ENCODE data around the gene IQCC. TPM values are rescaled to one million over a fixed set of nuclear protein-coding genes. Genes with fewer than 3 reads are reported as not detected.

IQCC gene
- total RNA-seq, 2 donors from 2014 or later, result 4.7 to 6.3 TPM

- Mint-ChIP-seq H3K9me3 (no peaks in the 10 kb centered on the region), H3K36me3 (ENCODE audit: low read depth) (peaks cover 66% of the 10 kb centered on the region)
- TF ChIP-seq, protein P1, sequence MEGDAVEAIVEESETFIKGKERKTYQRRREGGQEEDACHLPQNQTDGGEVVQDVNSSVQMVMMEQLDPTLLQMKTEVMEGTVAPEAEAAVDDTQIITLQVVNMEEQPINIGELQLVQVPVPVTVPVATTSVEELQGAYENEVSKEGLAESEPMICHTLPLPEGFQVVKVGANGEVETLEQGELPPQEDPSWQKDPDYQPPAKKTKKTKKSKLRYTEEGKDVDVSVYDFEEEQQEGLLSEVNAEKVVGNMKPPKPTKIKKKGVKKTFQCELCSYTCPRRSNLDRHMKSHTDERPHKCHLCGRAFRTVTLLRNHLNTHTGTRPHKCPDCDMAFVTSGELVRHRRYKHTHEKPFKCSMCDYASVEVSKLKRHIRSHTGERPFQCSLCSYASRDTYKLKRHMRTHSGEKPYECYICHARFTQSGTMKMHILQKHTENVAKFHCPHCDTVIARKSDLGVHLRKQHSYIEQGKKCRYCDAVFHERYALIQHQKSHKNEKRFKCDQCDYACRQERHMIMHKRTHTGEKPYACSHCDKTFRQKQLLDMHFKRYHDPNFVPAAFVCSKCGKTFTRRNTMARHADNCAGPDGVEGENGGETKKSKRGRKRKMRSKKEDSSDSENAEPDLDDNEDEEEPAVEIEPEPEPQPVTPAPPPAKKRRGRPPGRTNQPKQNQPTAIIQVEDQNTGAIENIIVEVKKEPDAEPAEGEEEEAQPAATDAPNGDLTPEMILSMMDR (conservative IDR thresholded peaks at IDR 0.05), result no peak
Measured at GRCh38 chr1:32195531-32195930, 9.9 kb upstream of the IQCC start.

GRCh38 chr1:32195972-32196823 is 9.3 kb upstream of the IQCC start:
- Mint-ChIP-seq H3K36me3 (ENCODE audit: low read depth) (peaks cover 62% of the 10 kb centered on the region), H3K27ac (peak overlapping the region; percentile 59)

More at GRCh38 chr1:32195531-32195930, 9.9 kb upstream of the IQCC start:
- Mint-ChIP-seq H3K4me3 (no peak overlapping the region), H3K27ac (no peak overlapping the region), H3K4me1 (peaks cover 10% of the 10 kb centered on the region), H3K27me3 (ENCODE audit: insufficient read depth) (no peaks in the 10 kb centered on the region)
- no peak for DNase-seq
- peaks cover 76% of the 10 kb centered on the region for H3K36me3 ChIP-seq (ENCODE audit: control insufficient read depth, insufficient read depth, low read length)
- H3K27ac ChIP-seq (ENCODE audit: low read depth, low read length), result no peak overlapping the region
- H3K9me3 ChIP-seq (ENCODE audit: control insufficient read depth, low read length), result no peaks in the 10 kb centered on the region
- no peaks in the 10 kb centered on the region for H3K4me1 ChIP-seq (ENCODE audit: control insufficient read depth, insufficient read depth, low read length)
- H3K4me3 ChIP-seq (ENCODE audit: low read length), result no peak overlapping the region
- 97% methylated on average over 3 of the region's 3 CpGs; no CpG with 5 or more reads in 1 of the 2 experiments for WGBS, 2 experiments (ENCODE audit: insufficient coverage in 1 of 2, insufficient read length in 1 of 2)
- H3K9ac ChIP-seq (ENCODE audit: extremely low read depth, low read length, poor library complexity, severe bottlenecking), result no peak overlapping the region
- no peaks in the 10 kb centered on the region for H3K27me3 ChIP-seq (ENCODE audit: control insufficient read depth, insufficient read depth, low read length, poor library complexity, severe bottlenecking)

DNA sequence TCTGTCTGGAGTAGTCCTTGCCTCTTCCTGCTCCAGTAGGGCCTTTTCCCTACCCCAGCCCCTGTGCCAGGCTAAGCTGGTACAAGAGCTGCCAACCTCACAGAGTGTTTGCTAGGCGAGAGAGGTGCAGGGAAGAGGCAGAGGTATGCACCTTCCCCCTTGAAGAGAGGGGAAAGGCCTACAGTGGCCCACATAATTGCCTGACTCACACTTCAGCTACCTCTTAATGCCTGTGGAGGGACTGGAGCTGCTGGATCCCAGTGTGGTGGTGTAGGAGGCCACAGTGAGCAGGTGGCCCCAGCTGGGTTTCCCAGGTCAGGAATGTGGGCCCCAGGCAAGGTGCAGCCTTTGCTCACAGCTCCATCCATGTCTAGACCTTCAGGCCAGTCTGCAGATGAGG is 8.4 kb upstream of the IQCC start:
- DNase-seq, result no peak
- Mint-ChIP-seq H3K27me3 (ENCODE audit: insufficient read depth) (no peaks in the 10 kb centered on the region), H3K36me3 (ENCODE audit: low read depth) (peaks cover 53% of the 10 kb centered on the region), H3K27ac (no peak overlapping the region), H3K4me3 (no peak overlapping the region), H3K9me3 (no peaks in the 10 kb centered on the region), H3K4me1 (peaks cover 17% of the 10 kb centered on the region)
- H3K9ac ChIP-seq (ENCODE audit: extremely low read depth, low read length, poor library complexity, severe bottlenecking), result no peak overlapping the region
- 96 to 100% methylated on average over 1 of the region's 1 CpG for WGBS, 2 experiments (ENCODE audit: insufficient coverage in 1 of 2, insufficient read length in 1 of 2)
- H3K27ac ChIP-seq (ENCODE audit: low read depth, low read length), result no peak overlapping the region
- no peaks in the 10 kb centered on the region for H3K9me3 ChIP-seq (ENCODE audit: control insufficient read depth, low read length)
- H3K36me3 ChIP-seq (ENCODE audit: control insufficient read depth, insufficient read depth, low read length), result peaks cover 62% of the 10 kb centered on the region
- no peaks in the 10 kb centered on the region for H3K4me1 ChIP-seq (ENCODE audit: control insufficient read depth, insufficient read depth, low read length)
- H3K27me3 ChIP-seq (ENCODE audit: control insufficient read depth, insufficient read depth, low read length, poor library complexity, severe bottlenecking), result no peaks in the 10 kb centered on the region
- no peak overlapping the region for H3K4me3 ChIP-seq (ENCODE audit: low read length)
- TF ChIP-seq, protein P1 (conservative IDR thresholded peaks at IDR 0.05), result no peak

More at GRCh38 chr1:32195972-32196823, 9.3 kb upstream of the IQCC start:
- no peak for DNase-seq
- H3K4me3 Mint-ChIP-seq, result no peak overlapping the region
- H3K4me3 ChIP-seq (ENCODE audit: low read length), result no peak overlapping the region
- no peak overlapping the region for H3K27ac ChIP-seq (ENCODE audit: low read depth, low read length)
- H3K4me1 ChIP-seq (ENCODE audit: control insufficient read depth, insufficient read depth, low read length), result no peaks in the 10 kb centered on the region
- TF ChIP-seq, protein P1 (conservative IDR thresholded peaks at IDR 0.05), result no peak
- peaks cover 10% of the 10 kb centered on the region for H3K4me1 Mint-ChIP-seq
- no peaks in the 10 kb centered on the region for H3K27me3 ChIP-seq (ENCODE audit: control insufficient read depth, insufficient read depth, low read length, poor library complexity, severe bottlenecking)
- no peaks in the 10 kb centered on the region for H3K9me3 ChIP-seq (ENCODE audit: control insufficient read depth, low read length)
- H3K9me3 Mint-ChIP-seq, result no peaks in the 10 kb centered on the region
- no peaks in the 10 kb centered on the region for H3K27me3 Mint-ChIP-seq (ENCODE audit: insufficient read depth)
- no peak overlapping the region for H3K9ac ChIP-seq (ENCODE audit: extremely low read depth, low read length, poor library complexity, severe bottlenecking)
- H3K36me3 ChIP-seq (ENCODE audit: control insufficient read depth, insufficient read depth, low read length), result peaks cover 71% of the 10 kb centered on the region
